HG02885 (cell line): ENCODE data around the gene SMC4.

Experiments
- ATAC-seq: cut with Tn5 transposase; IDR thresholded peaks from one replicate; pipeline ENCODE4 v1.9.1; 2021; ENCODE audit warnings: mild to moderate bottlenecking; ENCODE audit not compliant: unreplicated experiment, poor library complexity

SMC4 gene

GRCh38 chr3:160473221-160473620, 73.8 kb downstream of the SMC4 start:
- no peak for ATAC-seq

DNA sequence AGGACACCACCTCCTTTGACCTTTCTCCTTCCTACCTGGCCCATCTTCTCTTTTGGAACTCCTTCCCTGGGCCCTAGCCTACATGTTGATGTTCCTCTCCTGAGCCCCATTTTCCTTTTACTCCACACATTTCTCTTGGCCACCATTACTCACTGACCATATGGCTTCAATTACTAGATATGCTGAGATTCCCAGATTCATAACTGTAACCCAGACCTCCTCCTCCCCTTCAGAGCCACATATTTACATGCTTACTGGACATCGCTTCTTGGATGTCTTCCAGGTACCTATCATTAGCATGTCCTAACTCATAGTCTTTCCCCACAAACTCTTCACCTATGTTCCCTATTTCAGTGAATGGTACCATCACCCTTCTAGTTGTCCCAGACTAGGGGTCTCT, 74.5 kb downstream of the SMC4 start:
- no peak for ATAC-seq

DNA sequence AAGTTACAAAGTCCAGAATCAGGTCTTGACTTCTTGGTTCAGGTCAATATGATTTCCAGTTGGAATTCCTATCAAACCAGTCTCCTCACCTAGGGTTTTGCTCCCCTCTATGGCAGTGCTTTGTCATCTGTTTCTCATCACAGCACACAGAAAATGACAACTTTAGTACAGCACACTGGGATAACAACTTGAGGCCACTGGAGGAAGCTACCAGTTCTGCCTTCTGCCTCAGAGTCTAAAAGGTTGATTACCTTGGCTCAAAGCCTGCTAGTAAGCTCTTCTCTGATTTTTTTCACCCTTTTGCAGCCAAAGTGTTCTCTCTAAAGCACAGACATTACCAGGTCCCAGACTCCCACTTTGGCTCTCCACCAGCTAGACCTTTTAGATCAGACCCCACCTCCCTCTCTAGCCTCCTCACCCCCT, 75.0 kb downstream of the SMC4 start:
- no peak for ATAC-seq

- ATAC-seq = no peak
These were observed 75.7 kb downstream of the SMC4 start for GRCh38 chr3:160475153-160475552.

- ATAC-seq = no peak
These were observed 76.4 kb downstream of the SMC4 start for GRCh38 chr3:160475884-160476283.

DNA sequence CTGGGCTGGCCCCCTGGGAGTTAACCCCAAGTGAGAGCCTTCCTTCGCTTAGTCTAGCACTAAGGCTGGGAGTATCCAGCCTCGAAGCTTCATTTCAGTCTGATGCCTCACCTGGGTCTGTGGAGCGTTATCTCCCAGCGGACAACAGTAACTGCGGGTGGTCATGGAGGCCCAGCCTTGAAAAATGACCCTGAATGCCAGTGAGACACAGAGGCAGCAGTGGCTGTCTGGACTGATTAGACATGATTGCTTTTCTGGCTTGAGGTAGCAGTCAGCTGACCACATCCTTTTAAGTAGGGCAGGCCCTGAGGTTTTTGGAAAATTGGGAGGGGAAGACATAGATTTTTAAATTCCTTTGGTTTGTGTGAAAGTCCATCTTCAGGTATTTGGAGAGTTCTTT, 78.3 kb downstream of the SMC4 start:
- ATAC-seq = no peak

DNA sequence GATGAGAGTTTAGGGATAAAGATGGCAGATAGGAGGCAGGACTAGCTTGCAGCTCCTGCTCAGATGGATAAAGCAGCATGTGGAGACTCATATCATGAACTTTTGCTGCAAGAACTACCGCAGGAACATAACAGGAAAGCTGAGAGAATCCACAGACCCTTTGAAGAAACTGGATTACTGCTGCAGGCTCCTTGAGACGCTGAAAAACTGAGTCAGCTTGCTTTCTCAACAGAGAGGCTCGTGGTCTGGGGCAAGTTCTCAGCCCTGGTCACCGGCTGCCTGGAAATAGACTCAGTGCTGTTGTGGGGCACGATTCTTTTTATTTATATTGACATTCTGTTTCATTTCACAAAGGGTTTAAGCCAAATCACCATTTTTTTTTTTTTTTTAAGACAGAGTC, 78.9 kb downstream of the SMC4 start:
- ATAC-seq = no peak

GRCh38 chr3:160479376-160479775, 79.9 kb downstream of the SMC4 start:
- no peak for ATAC-seq

DNA sequence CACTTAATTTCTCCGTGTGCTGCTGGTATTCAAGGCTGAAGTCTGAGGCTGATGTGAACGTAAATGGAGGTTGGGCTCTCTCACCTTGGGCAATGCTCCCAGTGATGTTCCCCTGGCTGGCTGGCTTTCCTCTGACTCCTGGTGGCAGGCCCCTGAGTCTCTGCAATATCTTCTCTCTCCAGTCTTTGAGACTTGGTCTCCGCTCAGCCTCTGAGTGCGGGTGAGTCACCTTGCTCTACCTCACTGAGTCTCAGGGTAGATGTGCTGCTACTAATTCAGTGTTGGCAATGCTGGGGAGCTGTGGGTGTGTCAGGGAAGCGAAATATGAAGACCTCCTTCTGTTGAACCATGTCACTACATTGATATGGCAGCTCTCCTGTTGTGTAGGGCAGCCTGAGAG, 81.5 kb downstream of the SMC4 start:
- ATAC-seq = no peak

DNA sequence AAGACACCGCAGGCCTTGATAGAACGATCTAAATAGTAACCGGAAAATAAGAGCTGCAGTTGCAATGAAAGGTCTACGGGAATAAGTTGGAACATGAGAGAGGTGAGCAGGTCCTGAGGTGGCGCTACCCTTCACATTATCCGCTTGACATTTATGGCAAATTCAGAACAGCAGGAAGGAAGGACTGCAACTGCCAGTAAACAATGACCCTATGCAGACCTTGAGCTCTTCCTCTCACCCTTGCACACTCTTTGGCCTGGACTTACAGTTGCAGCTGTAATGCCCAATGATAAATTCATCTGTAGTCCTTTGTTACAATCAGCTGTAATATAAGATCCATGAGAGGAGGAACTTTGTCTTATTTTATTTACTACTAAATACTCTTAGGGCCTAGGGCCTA, 82.4 kb downstream of the SMC4 start:
- no peak for ATAC-seq

- no peak for ATAC-seq
These were observed 83.3 kb downstream of the SMC4 start for GRCh38 chr3:160482796-160483195.
